OCI-LY7 (cell line): ENCODE results near the gene EXTL2. TPM values are rescaled to one million over a fixed set of nuclear protein-coding genes. Genes with fewer than 3 reads are reported as not detected.

Experiments used
- BruUV-seq: library from RNA; stranded (reverse); fragments of 400-500 nt; replicated peaks from 2 replicates; lab custom pipeline; 2021; lab: Mats Ljungman, UMichigan
- CTCF ChIA-PET: fragments of 300-600 bp; sonication (Branson Sonifier 250); formaldehyde crosslinking; loops from one replicate; lab custom pipeline; 2022; ENCODE audit warnings: antibody characterized with exemption; ENCODE audit not compliant: unreplicated experiment; lab: Charles Lee
- POLR2A ChIA-PET: fragments of 300-600 bp; sonication (Branson Sonifier 250); formaldehyde crosslinking; loops from one replicate; lab custom pipeline; 2022; ENCODE audit warnings: antibody characterized with exemption; lab: Charles Lee
- DNase-seq: peaks from one replicate; pipeline ENCODE4 v3.0.0-alpha.2; 2015; ENCODE audit warnings: low spot score
- H2AFZ ChIP-seq: fragments of 200-600 bp; sonication (generic), shearing (Covaris generic); 2 replicates; pipeline ENCODE4 v1.6.1; 2014; ENCODE audit warnings: mild to moderate bottlenecking, antibody characterized with exemption, low read length, moderate library complexity
- H3K27ac ChIP-seq: fragments of 200-600 bp; sonication (generic); 2 replicates; pipeline ENCODE4 v1.5.1; 2014; ENCODE audit warnings: mixed run types, low read depth, mild to moderate bottlenecking, moderate library complexity, low read length, inconsistent platforms; ENCODE audit not compliant: poor library complexity, severe bottlenecking
- H3K36me3 ChIP-seq: fragments of 200-600 bp; sonication (generic); 2 replicates; pipeline ENCODE4 v1.6.1; 2014; ENCODE audit warnings: mild to moderate bottlenecking, antibody characterized with exemption, low read length, moderate library complexity, mixed read lengths; ENCODE audit not compliant: insufficient read depth
- H3K4me1 ChIP-seq: fragments of 200-600 bp; sonication (generic); 2 replicates; pipeline ENCODE4 v1.5.1; 2014; ENCODE audit warnings: mild to moderate bottlenecking, low read length; ENCODE audit not compliant: insufficient read depth, poor library complexity, severe bottlenecking
- H3K4me2 ChIP-seq: fragments of 200-600 bp; sonication (generic); 2 replicates; pipeline ENCODE4 v1.6.1; 2014; ENCODE audit warnings: mild to moderate bottlenecking, low read length
- H3K4me3 ChIP-seq: fragments of 200-600 bp; sonication (generic); 2 replicates; pipeline ENCODE4 v1.5.1; 2014; ENCODE audit warnings: mild to moderate bottlenecking, low read depth, low read length; ENCODE audit not compliant: poor library complexity, severe bottlenecking
- H3K79me2 ChIP-seq: fragments of 200-600 bp; sonication (generic); 2 replicates; pipeline ENCODE4 v1.6.1; 2016; ENCODE audit warnings: low read depth, mild to moderate bottlenecking, low read length, moderate library complexity, mixed read lengths; ENCODE audit not compliant: insufficient read depth
- H3K9me2 ChIP-seq: fragments of 200-600 bp; sonication (generic); 2 replicates; pipeline ENCODE4 v1.6.1; 2016; ENCODE audit warnings: mild to moderate bottlenecking, low read length, mixed read lengths; ENCODE audit not compliant: insufficient read depth
- H3K9me3 ChIP-seq: fragments of 200-600 bp; sonication (generic); 2 replicates; pipeline ENCODE4 v1.6.1; 2014; ENCODE audit warnings: mild to moderate bottlenecking, mixed run types, low read length, mixed read lengths
- H4K20me1 ChIP-seq: fragments of 200-600 bp; sonication (generic); 2 replicates; pipeline ENCODE4 v1.6.1; 2014; ENCODE audit warnings: mild to moderate bottlenecking, antibody characterized with exemption, low read length, moderate library complexity, mixed read lengths; ENCODE audit not compliant: insufficient read depth
- EZH2phosphoT487 ChIP-seq: fragments of 200-600 bp; sonication (generic); IDR thresholded peaks from 2 replicates; pipeline ENCODE4 v1.6.1; 2018; ENCODE audit warnings: low read depth, borderline replicate concordance, mild to moderate bottlenecking, mixed run types, antibody characterized with exemption, low read length, moderate library complexity, mixed read lengths
- intact Hi-C: fragments of 100-400 bp; cut with micrococcal nuclease; formaldehyde crosslinking; loops from one replicate; pipeline ENCODE4 v1.10.0; 2022; ENCODE audit not compliant: unreplicated experiment
- total RNA-seq, 2 experiments: library from RNA; depleted of rRNA in 1 of 2; stranded (reverse); fragments of >200 nt in 1 of 2; shearing (Covaris generic) in 1 of 2; gene quantifications; 2 replicates each; pipeline ENCODE4 v1.2.3, GENCODE V29; 2014 to 2022
- TF ChIP-seq, protein P1 (sequence below): fragments of 200-600 bp; sonication (generic); conservative IDR thresholded peaks from 2 replicates; pipeline ENCODE4 v1.5.1; 2014; ENCODE audit warnings: mild to moderate bottlenecking, antibody characterized with exemption, low read length, moderate library complexity, mixed read lengths

EXTL2 gene
- total RNA-seq, 2 experiments from 2014 or later: 7.0 to 9.8 TPM

DNA sequence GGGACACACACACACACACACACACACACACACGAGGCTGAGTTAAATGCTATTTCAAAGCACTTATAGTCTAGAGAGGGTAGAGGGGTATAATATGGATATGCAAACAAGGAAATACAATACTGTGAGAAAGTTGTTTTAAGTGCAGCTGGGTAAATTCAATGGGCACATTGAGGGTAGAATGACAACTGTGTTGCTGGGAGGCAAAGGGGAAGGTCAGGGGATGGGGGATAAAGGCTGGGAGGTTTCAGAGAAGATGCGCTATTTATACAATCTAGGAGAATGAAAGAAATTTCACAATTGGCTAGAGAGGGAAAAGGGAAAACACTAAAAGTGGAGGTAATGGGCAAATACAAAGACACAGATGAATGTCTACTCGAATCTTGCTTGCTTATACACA is 19.4 kb downstream of the EXTL2 start:
- H3K36me3 ChIP-seq: no peaks in the 10 kb centered on the region
- H3K27ac ChIP-seq: no peak overlapping the region
- no TSS peak for BruUV-seq
- intact Hi-C loops: no loop called here
- H3K4me3 ChIP-seq: no peak overlapping the region
- no peak for DNase-seq
- H3K9me3 ChIP-seq: no peaks in the 10 kb centered on the region
- POLR2A ChIA-PET: no interaction called here
- CTCF ChIA-PET: no interaction called here
- H2AFZ ChIP-seq: no peak overlapping the region
- no peaks in the 10 kb centered on the region for H3K4me1 ChIP-seq
- TF ChIP-seq EZH2phosphoT487: no peak
- TF ChIP-seq, protein P1, sequence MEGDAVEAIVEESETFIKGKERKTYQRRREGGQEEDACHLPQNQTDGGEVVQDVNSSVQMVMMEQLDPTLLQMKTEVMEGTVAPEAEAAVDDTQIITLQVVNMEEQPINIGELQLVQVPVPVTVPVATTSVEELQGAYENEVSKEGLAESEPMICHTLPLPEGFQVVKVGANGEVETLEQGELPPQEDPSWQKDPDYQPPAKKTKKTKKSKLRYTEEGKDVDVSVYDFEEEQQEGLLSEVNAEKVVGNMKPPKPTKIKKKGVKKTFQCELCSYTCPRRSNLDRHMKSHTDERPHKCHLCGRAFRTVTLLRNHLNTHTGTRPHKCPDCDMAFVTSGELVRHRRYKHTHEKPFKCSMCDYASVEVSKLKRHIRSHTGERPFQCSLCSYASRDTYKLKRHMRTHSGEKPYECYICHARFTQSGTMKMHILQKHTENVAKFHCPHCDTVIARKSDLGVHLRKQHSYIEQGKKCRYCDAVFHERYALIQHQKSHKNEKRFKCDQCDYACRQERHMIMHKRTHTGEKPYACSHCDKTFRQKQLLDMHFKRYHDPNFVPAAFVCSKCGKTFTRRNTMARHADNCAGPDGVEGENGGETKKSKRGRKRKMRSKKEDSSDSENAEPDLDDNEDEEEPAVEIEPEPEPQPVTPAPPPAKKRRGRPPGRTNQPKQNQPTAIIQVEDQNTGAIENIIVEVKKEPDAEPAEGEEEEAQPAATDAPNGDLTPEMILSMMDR: no peak
- H3K4me2 ChIP-seq: no peak overlapping the region
- H3K9me2 ChIP-seq: no peaks in the 10 kb centered on the region
- no peaks in the 10 kb centered on the region for H3K79me2 ChIP-seq
- peaks cover 3% of the 10 kb centered on the region; the same call in 1 of the 2 replicates for H4K20me1 ChIP-seq

DNA sequence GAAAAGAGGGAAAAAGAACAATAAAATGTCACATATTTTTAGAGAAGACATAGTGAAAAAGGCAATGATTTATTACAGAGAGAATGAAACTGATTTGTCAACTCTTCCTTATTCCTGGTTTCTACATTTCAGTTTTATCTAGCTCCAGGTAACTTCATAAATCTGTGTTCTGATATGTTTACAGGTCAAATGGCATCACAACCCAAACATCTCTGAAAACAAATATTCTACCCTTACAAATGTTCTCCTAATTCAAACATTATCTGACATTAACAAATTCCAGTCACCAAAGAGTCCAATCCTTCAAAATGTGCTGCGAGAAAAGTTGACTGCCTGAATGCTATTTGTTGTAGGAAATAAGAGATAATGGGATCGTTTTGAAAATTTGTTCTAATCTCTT is 20.2 kb downstream of the EXTL2 start:
- POLR2A ChIA-PET: no interaction called here
- no peak for DNase-seq
- no peaks in the 10 kb centered on the region for H3K9me3 ChIP-seq
- intact Hi-C loops: no loop called here
- peaks cover 3% of the 10 kb centered on the region; the same call in 1 of the 2 replicates for H4K20me1 ChIP-seq
- H3K4me2 ChIP-seq: no peak overlapping the region
- BruUV-seq: no TSS peak
- H3K4me3 ChIP-seq: no peak overlapping the region
- no peaks in the 10 kb centered on the region for H3K4me1 ChIP-seq
- H3K27ac ChIP-seq: no peak overlapping the region
- H3K79me2 ChIP-seq: no peaks in the 10 kb centered on the region
- H2AFZ ChIP-seq: no peak overlapping the region
- H3K9me2 ChIP-seq: no peaks in the 10 kb centered on the region
- CTCF ChIA-PET: no interaction called here
- TF ChIP-seq, protein P1: no peak
- TF ChIP-seq EZH2phosphoT487: no peak
- H3K36me3 ChIP-seq: no peaks in the 10 kb centered on the region

DNA sequence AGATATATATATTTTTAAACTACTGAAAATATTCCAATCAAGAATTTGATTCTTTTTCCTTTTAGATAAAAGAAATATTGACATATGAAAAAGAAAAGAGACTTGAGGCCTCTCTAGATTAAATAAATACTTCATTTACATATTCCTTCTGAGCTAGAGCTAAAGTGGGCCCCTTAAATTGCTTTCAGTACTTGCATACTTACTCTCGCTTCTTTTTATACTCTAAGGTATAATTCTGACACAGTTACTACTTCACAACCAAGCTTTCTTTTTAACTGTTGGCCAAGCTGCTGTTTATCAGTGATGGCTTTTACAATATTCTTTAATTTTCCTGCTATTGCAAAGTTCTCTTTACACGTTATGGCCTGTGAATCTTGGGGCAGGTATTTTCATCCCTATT is 24.6 kb downstream of the EXTL2 start:
- H3K36me3 ChIP-seq: no peaks in the 10 kb centered on the region
- intact Hi-C loops: loop anchor here (10.0 kb wide), 1 partner anchor 345 kb away; no protein-coding TSS in a partner anchor
- BruUV-seq: no TSS peak
- H3K4me2 ChIP-seq: no peak overlapping the region
- H3K9me2 ChIP-seq: no peaks in the 10 kb centered on the region
- no peaks in the 10 kb centered on the region for H3K9me3 ChIP-seq
- H3K27ac ChIP-seq: no peak overlapping the region
- no peaks in the 10 kb centered on the region for H3K79me2 ChIP-seq
- H4K20me1 ChIP-seq: peaks cover 3% of the 10 kb centered on the region; the same call in 1 of the 2 replicates
- no peak overlapping the region for H2AFZ ChIP-seq
- CTCF ChIA-PET: no interaction called here
- POLR2A ChIA-PET: interaction anchor here (0.6 to 1.1 kb wide), 5 partner anchors 10 to 1104 kb away, joined by 3 to 4 read pairs (median 3); partner anchors contain the start of genes CDC14A and FRRS1
- DNase-seq: no peak
- TF ChIP-seq EZH2phosphoT487: no peak
- TF ChIP-seq, protein P1: no peak
- no peak overlapping the region for H3K4me3 ChIP-seq
- no peaks in the 10 kb centered on the region for H3K4me1 ChIP-seq
